CD4-positive, alpha-beta T cell treated with Interleukin-6 for 4 hours (primary cell): ENCODE measurements around the gene PTK6.

Experiments used
- DNase-seq: peaks from one replicate; pipeline ENCODE4 v3.0.0-alpha.2; 2020; ENCODE audit warnings: mixed read lengths

PTK6 gene

DNA sequence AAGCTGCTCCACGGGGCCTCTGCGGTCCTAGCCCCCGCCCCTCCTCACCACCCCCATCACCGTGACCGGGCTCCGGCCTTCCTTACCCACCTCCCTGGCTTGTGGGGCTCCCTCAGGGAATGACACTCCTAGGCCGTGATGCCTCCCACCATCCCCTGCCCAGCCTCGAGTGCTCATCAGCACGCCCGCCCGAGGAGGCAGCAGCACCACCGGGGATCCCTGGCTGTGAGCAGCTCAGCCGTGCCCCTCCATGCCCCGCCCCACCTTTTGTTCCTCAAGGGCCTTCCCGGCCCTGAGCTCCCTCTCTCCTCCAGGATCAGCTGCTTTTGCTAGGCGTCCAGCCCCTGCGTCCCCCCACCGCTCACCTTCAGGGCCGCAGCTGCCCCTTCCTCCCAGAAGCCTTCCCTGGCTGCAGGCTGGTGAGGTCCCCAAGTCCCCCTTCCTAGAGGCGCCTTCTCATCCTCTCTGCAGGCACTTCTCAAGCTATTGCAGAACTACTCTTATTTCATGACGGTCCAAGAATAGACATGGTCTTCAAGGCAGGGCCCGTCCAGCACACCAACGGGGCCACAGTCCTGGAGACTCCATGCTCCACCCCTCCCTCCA lies 19.8 kb upstream of the PTK6 start:
- DNase-seq, result no peak

DNA sequence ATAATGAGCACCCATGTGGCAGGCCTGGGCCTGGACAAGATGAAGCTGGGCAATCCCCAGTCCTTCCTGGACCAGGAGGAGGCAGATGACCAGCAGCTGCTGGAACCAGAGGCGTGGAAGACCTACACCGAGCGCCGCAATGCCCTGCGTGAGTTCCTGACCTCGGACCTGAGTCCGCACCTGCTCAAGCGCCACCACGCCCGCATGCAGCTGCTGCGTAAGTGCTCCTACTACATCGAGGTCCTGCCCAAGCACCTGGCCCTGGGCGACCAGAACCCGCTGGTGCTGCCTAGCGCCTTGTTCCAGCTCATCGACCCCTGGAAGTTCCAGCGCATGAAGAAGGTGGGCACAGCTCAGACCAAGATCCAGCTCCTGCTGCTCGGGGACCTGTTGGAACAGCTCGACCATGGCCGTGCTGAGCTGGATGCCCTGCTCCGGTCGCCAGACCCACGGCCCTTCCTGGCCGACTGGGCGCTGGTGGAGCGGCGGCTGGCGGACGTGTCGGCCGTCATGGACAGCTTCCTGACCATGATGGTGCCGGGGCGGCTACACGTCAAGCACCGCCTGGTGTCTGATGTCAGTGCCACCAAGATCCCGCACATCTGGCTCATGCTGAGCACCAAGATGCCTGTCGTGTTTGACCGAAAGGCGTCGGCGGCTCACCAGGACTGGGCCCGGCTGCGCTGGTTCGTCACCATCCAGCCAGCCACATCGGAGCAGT lies 18.6 kb upstream of the PTK6 start:
- DNase-seq, result no peak

- peak; percentile 14 for DNase-seq
Observed at GRCh38 chr20:63554361-63555278, 17.4 kb upstream of the PTK6 start.

GRCh38 chr20:63553933-63554290 lies 16.7 kb upstream of the PTK6 start, which contains the start of gene FNDC11:
TSS of gene FNDC11 (plus strand) at chr20:63554159. CDS start at chr20:63555664, 1,505 bp downstream.
- DNase-seq, result peak; percentile 67

- DNase-seq, result peak; percentile 86
Observed at GRCh38 chr20:63553251-63553932, 16.2 kb upstream of the PTK6 start.

DNA sequence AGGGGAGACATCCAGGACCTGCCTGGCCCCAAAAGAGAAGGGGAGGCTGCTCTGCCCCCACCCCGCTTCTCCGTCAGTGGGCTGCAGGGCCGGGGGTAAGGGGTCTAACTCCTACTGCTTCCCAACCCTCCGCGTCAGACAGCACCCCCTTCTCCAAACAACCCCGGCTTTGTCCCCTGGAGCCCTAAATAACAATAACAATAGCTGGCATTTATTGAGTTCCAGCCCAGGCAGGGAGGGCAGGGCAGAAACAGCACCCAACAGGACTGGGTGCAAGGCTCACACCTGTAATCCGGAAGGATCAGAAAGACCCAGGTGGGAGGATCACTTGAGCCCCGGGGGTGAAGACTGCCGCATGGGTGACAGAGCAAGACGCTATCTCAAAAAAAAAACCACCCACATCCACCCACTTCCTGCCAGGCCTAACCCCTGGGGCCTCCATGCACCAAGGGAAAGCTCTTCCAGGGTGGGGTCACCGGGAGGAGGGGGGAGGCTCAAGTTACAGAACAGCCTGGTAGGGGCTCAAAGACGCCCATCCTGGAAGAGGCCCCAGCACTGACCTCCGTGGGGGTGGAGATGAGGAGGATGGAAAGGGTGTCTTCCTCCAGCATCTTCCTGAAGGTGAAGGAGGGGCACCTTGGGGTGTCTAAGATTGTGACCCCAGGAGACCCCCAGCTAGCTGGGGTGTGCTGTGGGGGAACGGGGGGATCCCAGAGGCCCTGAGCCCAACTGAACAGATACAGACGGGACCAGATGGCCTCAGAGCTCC lies 15.5 kb upstream of the PTK6 start:
- peak; percentile 72 for DNase-seq

DNA sequence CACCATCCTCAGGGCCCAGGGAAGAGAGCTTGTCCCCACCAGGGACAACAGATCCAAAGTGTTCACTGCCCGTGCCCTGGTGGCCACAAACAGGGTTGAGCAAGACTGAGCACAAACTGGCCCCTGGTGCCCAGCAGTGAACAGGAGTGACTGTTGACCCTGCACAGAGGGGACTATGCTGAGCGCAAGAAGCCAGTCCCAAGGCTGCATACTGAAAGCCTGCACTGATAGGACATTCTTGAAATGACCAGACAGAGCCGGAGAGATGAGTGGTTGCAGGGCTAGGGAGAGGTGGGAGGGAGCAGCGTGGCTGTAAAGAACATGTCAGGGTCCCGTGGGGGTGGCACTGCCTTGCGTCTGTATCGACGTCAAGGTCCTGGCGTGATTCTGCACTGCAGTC lies 13.9 kb upstream of the PTK6 start:
- no peak for DNase-seq

- no peak for DNase-seq
Observed at GRCh38 chr20:63549679-63550282, 12.6 kb upstream of the PTK6 start.

DNA sequence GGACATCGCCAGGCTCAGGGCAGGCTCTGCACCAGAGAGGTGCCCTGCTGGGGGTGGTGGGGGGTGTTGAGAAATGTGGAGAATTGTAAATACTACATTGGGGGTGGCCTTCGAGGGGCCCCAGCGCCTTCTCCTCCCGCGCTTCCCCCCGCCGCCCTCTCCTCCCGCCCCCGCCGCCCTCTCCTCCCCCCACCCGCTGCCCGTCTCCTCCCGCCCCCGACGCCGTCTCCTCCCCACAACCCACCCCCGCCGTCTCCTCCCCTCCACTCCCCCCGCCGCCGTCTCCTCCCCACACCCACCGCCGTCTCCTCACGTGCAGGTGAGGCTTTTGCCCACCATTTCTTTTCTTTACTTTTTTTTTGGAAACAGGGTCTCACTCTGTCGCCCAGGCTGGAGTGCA lies 11.8 kb upstream of the PTK6 start:
- DNase-seq, result no peak

DNA sequence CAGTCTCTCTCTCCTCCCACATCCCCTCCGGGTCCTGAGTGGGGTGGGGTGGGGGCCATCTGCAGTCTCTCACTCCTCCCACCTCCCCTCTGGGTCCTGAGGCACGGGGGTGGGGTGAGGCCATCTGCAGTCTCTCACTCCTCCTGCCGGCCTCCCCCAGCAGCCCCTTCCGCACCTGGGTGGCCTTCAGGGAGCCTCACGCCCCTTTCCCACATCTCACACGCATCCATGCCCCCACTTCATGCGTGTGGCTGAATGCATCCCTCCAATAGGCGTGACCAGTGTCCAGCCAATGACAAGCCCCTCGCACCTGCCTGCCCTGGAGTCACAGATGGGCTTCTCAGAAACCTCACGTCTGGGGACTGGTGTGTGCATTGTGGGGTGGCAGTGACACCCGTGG lies 11.4 kb upstream of the PTK6 start:
- DNase-seq, result no peak

DNA sequence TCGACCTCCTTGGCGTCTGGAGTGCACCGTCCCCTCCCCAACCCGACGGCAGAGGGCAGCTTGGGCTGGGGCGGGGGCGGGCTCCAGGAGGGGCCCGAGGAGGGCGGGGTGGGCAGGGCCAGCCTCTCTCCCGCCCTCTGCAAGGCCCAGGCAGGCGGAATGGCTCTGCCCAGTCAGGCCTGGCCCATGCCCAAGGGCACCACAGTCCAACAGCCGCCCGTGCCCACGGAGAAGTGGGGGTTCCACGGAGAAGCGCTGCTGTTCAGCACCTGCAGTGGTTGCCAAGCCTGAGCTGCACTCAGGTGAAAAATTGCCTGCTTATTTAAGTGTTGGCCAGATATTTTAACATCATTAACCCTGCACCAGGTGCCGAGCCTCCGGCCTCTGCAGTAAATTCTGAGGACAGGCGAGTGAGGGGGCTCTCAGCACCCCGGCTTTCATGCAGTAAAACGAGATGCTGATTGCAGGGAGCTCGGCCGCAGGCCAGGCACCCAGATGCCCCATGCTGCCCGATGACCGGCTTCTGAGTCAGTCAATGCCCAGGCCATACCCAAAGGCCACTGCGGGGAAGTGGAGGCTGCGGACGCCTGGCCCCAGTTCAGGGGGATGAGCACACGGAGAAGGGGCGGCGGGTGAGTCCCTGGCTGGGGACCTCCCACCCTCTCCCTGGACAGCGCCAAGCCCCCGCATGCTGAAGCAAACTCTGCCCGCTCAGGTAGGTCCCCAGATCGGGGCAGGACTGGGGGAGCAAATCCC lies 10.7 kb upstream of the PTK6 start, which contains the start of gene SRMS:
Gene SRMS (minus strand): TSS at position 25 of the 756 bp plus-strand sequence. CDS start 286 bp downstream, outside the sequence.
- no peak for DNase-seq

GRCh38 chr20:63546956-63547724 lies 10.0 kb upstream of the PTK6 start:
- DNase-seq, result no peak

GRCh38 chr20:63546256-63546955 lies 9.2 kb upstream of the PTK6 start:
- no peak for DNase-seq

DNA sequence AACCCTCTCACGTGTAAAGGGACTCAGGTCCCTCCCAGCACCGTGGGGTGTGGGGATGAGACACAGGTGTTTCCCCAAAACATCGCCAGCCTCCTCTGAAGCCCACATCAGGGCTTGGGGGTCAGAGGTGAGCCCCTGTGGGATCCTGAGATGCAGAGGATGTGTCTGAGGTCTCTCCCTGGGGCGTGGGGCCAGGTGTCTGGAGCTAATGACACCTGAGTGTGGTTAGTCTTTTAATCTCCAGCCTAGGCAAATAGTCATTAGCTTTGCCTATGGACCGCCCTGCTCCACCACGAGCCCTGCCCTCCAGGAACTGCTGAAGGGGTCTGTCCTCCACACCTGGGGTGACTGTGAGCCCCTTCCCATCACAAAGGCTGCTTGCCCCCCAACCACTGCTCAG lies 8.6 kb upstream of the PTK6 start:
- no peak for DNase-seq

GRCh38 chr20:63544958-63545516 lies 7.9 kb upstream of the PTK6 start:
- no peak for DNase-seq

DNA sequence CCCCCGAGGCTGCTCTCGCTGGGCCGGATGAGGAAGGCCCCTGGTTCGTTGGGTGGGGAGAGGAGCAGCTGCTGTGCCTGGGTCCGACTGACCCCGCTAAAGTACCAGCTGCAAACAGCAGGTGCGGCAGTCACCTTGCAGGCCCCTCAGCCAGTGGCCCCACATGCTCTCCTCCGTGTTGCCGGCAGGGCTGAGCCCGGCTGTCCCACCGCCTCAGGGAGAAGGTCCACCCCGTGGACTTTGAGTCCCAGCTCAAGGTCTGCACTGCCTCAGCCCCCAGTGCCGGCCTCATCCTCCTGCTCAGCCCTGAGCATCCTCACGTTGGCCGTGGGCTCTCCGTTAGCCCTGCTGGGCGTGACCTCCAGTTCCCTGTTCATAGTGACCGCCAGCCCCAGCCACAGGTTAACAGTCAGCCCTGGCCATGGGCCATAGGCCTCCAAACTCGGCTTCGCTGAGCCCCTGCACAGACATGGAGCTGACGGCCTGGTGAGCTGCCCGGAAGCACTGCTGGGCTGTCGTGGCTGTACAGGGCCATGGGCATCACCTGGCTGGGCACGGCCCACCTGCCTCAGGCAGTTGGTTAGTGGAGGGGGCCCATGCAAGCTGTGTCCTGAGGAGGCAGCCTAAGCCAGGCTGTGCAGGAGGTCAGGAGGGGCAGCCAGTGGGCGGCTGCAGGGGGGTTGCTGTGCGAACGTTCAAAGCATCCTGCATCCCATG lies 7.2 kb upstream of the PTK6 start:
- no peak for DNase-seq

GRCh38 chr20:63543733-63544132 lies 6.6 kb upstream of the PTK6 start:
- DNase-seq, result no peak

DNA sequence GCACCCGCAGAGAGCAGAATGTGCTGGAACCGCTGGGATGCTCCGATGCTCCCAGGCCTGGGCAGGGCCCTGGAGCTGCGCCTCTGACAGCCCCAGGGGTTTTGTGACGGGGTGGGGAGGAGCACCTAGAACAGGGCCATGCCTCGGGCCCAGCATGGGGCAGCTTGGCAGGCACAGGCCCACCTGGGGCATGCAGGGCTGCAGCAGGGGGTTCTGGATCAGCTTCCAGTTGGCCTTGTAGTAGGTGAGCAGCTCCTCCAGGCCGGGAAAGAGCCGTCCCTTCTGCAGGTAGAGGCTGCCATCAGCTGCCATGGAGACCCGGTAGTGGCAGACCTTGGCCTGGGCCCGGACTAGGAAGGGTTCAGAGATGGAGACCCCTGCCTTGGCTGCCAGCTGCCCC lies 6.0 kb upstream of the PTK6 start:
- no peak for DNase-seq
